Keratinocyte (primary cell): ENCODE results near the gene KMT5C. TPM values are rescaled to one million over a fixed set of nuclear protein-coding genes. Genes with fewer than 3 reads are reported as not detected.

ENCODE experiments used
- DNase-seq: peaks from one replicate; pipeline ENCODE4 v3.0.0-alpha.2; 2011; ENCODE audit warnings: low read depth, missing footprints, low spot score
- FAIRE-seq: peaks from 2 replicates; lab custom pipeline; 2011; peaks lifted over from hg19 to GRCh38; lab: Jason Lieb, UNC
- H2AFZ ChIP-seq: 2 replicates; pipeline ENCODE4 v1.6.0; 2012; ENCODE audit warnings: low read length, control low read depth, inconsistent platforms; ENCODE audit not compliant: control insufficient read depth
- H3K27ac ChIP-seq: 2 replicates; pipeline ENCODE4 v1.5.1; 2011; ENCODE audit warnings: low read length; ENCODE audit not compliant: control insufficient read depth, insufficient read depth
- H3K27me3 ChIP-seq: 3 replicates; pipeline ENCODE4 v1.6.0; 2011; ENCODE audit warnings: low read length; ENCODE audit not compliant: control insufficient read depth, insufficient read depth; ENCODE audit errors: extremely low read depth
- H3K36me3 ChIP-seq, 2 experiments: 2 replicates in 1 of 2; 3 replicates in 1 of 2; pipeline ENCODE4 v1.5.1; 2011; ENCODE audit warnings: low read length in 2 of 2, mild to moderate bottlenecking in 1 of 2; ENCODE audit not compliant: control insufficient read depth in 2 of 2, insufficient read depth in 2 of 2; ENCODE audit errors: extremely low read depth in 1 of 2
- H3K4me1 ChIP-seq: 3 replicates; pipeline ENCODE4 v1.5.1; 2011; ENCODE audit warnings: low read length; ENCODE audit not compliant: control insufficient read depth, insufficient read depth; ENCODE audit errors: extremely low read depth
- H3K4me2 ChIP-seq: 3 replicates; pipeline ENCODE4 v1.6.0; 2011; ENCODE audit warnings: low read depth, low read length; ENCODE audit not compliant: control insufficient read depth, insufficient read depth; ENCODE audit errors: extremely low read depth
- H3K4me3 ChIP-seq, 3 experiments: fragments of 200-600 bp in 1 of 3; sonication (generic) in 1 of 3; 2 replicates in 2 of 3; 3 replicates in 1 of 3; pipeline ENCODE4 v1.5.1; 2011 to 2016; ENCODE audit warnings: low read length in 3 of 3, mild to moderate bottlenecking in 3 of 3, control low read depth in 2 of 3, inconsistent platforms in 1 of 3, low read depth in 1 of 3, mixed read lengths in 1 of 3, mixed run types in 1 of 3, moderate library complexity in 1 of 3; ENCODE audit not compliant: control insufficient read depth in 2 of 3, insufficient read depth in 2 of 3; ENCODE audit errors: extremely low read depth in 1 of 3
- H3K79me2 ChIP-seq: 2 replicates; pipeline ENCODE4 v1.6.0; 2012; ENCODE audit warnings: low read length; ENCODE audit not compliant: control insufficient read depth, insufficient read depth
- H3K9ac ChIP-seq: 3 replicates; pipeline ENCODE4 v1.6.0; 2011; ENCODE audit warnings: low read length; ENCODE audit not compliant: control insufficient read depth, insufficient read depth; ENCODE audit errors: extremely low read depth
- H3K9me1 ChIP-seq: 3 replicates; pipeline ENCODE4 v1.6.0; 2011; ENCODE audit warnings: low read length; ENCODE audit not compliant: control insufficient read depth, insufficient read depth; ENCODE audit errors: extremely low read depth
- H3K9me3 ChIP-seq: 2 replicates; pipeline ENCODE4 v1.5.1; 2012; ENCODE audit warnings: low read depth, low read length; ENCODE audit not compliant: control insufficient read depth
- H4K20me1 ChIP-seq: 3 replicates; pipeline ENCODE4 v1.6.0; 2011; ENCODE audit warnings: low read length; ENCODE audit not compliant: control insufficient read depth, insufficient read depth; ENCODE audit errors: extremely low read depth
- CTCF ChIP-seq, 3 experiments: IDR thresholded peaks in 1 of 3; conservative IDR thresholded peaks in 1 of 3; optimal IDR thresholded peaks in 1 of 3; 2 replicates in 2 of 3; 3 replicates in 1 of 3; pipeline versions ENCODE3 to v1.5.1; 2011; ENCODE audit warnings: low read length in 3 of 3, mild to moderate bottlenecking in 3 of 3, moderate library complexity in 2 of 3, control low read depth in 1 of 3, inconsistent platforms in 1 of 3; ENCODE audit not compliant: insufficient read depth in 2 of 3; ENCODE audit errors: extremely low read depth in 1 of 3
- EZH2 ChIP-seq: IDR thresholded peaks from one replicate; pipeline ENCODE4 v1.6.1; 2012; ENCODE audit warnings: inconsistent platforms, mild to moderate bottlenecking, low read length, moderate library complexity
- dilution Hi-C: fragments of 300-500 bp; cut with MboI; formaldehyde crosslinking; loops from one replicate; pipeline ENCODE4 v1.7.0; 2020; ENCODE audit warnings: low sequenced_read_pairs; ENCODE audit not compliant: extremely low pct_ligation_motif_present
- polyA plus RNA-seq, 5 experiments: library from polyadenylated mRNA; depleted of rRNA in 3 of 5; stranded (reverse) in 3 of 5; stranded (forward) in 1 of 5; unstranded in 1 of 5; fragments of >200 nt; gene quantifications; 1 replicate in 1 of 5; 2 replicates in 3 of 5; 3 replicates in 1 of 5; pipeline versions ENCODE4 v1.2.1 to v1.2.3, GENCODE V29; 2011 to 2012; ENCODE audit warnings: missing spikeins in 2 of 5, low read depth in 1 of 5, low replicate concordance in 1 of 5

The KMT5C gene
- polyA plus RNA-seq, 1 donor (not counting 4 experiments of a cell fraction or from before 2014, with no cell fraction given) = 4.3 TPM

DNA sequence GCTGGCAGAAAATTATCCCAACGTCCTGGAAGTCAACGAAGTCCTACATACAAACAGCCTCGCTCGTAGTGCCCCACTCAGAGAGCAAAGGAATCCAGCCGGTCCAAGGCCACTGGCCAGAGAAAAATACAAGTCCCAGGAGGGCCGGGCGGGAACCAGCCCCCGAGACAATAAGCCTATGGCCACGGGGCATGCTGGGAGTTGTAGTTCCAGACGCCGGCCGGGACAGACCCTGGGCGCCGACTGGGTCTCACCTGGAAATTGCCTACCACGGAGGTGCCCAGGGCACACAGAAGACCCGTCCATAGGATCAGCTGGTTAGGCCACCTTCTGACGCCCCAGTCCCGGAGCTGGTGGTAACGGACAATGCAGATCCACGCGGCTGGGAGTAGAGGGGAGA, 19.9 kb upstream of the KMT5C start:
- Histone ChIP-seq H3K9ac (no peak overlapping the region), H3K4me3 (no peak overlapping the region), H3K4me2 (no peak overlapping the region), H3K36me3 (no peaks in the 10 kb centered on the region), H3K27me3 (peaks cover 19% of the 10 kb centered on the region), H3K27ac (no peak overlapping the region), H2AFZ (no peak overlapping the region), H3K4me1 (peaks cover 6% of the 10 kb centered on the region), H3K79me2 (no peaks in the 10 kb centered on the region), H3K9me3 (no peaks in the 10 kb centered on the region), H4K20me1 (no peaks in the 10 kb centered on the region), H3K9me1 (no peaks in the 10 kb centered on the region)
- FAIRE-seq (no peak), DNase-seq (no peak)
- dilution Hi-C loops = no loop called here
- TF ChIP-seq EZH2 = no peak
- no peak for TF ChIP-seq CTCF (optimal IDR thresholded peaks at IDR 0.05 in 1 of 3, IDR thresholded peaks at IDR 0.05 in 1 of 3, conservative IDR thresholded peaks at IDR 0.05 in 1 of 3; ENCODE audit: extremely low read depth in 1 of 3, insufficient read depth in 2 of 3, low read length in 3 of 3)

GRCh38 chr19:55320844-55321419, 18.7 kb upstream of the KMT5C start:
- Histone ChIP-seq H4K20me1 (no peaks in the 10 kb centered on the region), H3K27ac (no peak overlapping the region), H3K27me3 (peaks cover 19% of the 10 kb centered on the region), H3K9me3 (no peaks in the 10 kb centered on the region), H3K4me2 (no peak overlapping the region), H3K9ac (no peak overlapping the region), H3K9me1 (no peaks in the 10 kb centered on the region), H3K4me3 (no peak overlapping the region), H2AFZ (no peak overlapping the region), H3K36me3 (no peaks in the 10 kb centered on the region), H3K79me2 (no peaks in the 10 kb centered on the region), H3K4me1 (peaks cover 5% of the 10 kb centered on the region)
- FAIRE-seq (no peak), DNase-seq (no peak)
- dilution Hi-C loops = no loop called here
- TF ChIP-seq CTCF (optimal IDR thresholded peaks at IDR 0.05 in 1 of 3, IDR thresholded peaks at IDR 0.05 in 1 of 3, conservative IDR thresholded peaks at IDR 0.05 in 1 of 3; ENCODE audit: extremely low read depth in 1 of 3, insufficient read depth in 2 of 3, low read length in 3 of 3) (no peak), EZH2 (no peak)
